H1 (cell line): ENCODE measurements around the gene KCNQ1. TPM values are rescaled to one million over a fixed set of nuclear protein-coding genes. Genes with fewer than 3 reads are reported as not detected.

ENCODE experiments used
- CTCF ChIA-PET: fragments of 300-600 bp; sonication (Branson Sonifier 250); formaldehyde crosslinking; loops from one replicate; lab custom pipeline; 2021; ENCODE audit not compliant: partially characterized antibody; lab: Charles Lee
- POLR2A ChIA-PET: fragments of 300-600 bp; sonication (Branson Sonifier 250); formaldehyde crosslinking; loops from one replicate; lab custom pipeline; 2021; ENCODE audit warnings: inconsistent platforms; ENCODE audit not compliant: partially characterized antibody; lab: Charles Lee
- DNase-seq, 2 experiments: peaks; one replicate each; pipeline versions ENCODE4 v3.0.0 to v3.0.0-alpha.2; 2010 to 2022; ENCODE audit warnings: low spot score in 2 of 2, low read depth in 1 of 2, mixed read lengths in 1 of 2
- FAIRE-seq: peaks from 2 replicates; lab custom pipeline; 2011; peaks lifted over from hg19 to GRCh38; lab: Jason Lieb, UNC
- H2AFZ ChIP-seq: 2 replicates; pipeline ENCODE4 v1.8.1; 2012; ENCODE audit warnings: low read length, inconsistent platforms
- H2AK5ac ChIP-seq: 2 replicates; pipeline ENCODE4 v1.6.1; 2013; ENCODE audit warnings: low read depth, low read length
- H2BK120ac ChIP-seq: replicated peaks from 2 replicates; pipeline ENCODE3; 2013; ENCODE audit warnings: low read depth, low read length, inconsistent platforms
- H2BK12ac ChIP-seq: 2 replicates; pipeline ENCODE4 v1.6.1; 2013; ENCODE audit warnings: low read depth, low read length
- H2BK15ac ChIP-seq: 2 replicates; pipeline ENCODE4 v1.6.1; 2013; ENCODE audit warnings: low read length
- H2BK20ac ChIP-seq: 2 replicates; pipeline ENCODE4 v1.6.1; 2013; ENCODE audit warnings: low read length
- H2BK5ac ChIP-seq: 2 replicates; pipeline ENCODE4 v1.6.1; 2013; ENCODE audit warnings: low read depth, low read length
- H3K14ac ChIP-seq: 2 replicates; pipeline ENCODE4 v1.6.1; 2013; ENCODE audit warnings: inconsistent platforms; ENCODE audit not compliant: insufficient read length
- H3K18ac ChIP-seq: 2 replicates; pipeline ENCODE4 v1.6.1; 2013; ENCODE audit warnings: low read length; ENCODE audit errors: extremely low read depth
- H3K23ac ChIP-seq: 2 replicates; pipeline ENCODE4 v1.6.1; 2013; ENCODE audit warnings: inconsistent platforms; ENCODE audit not compliant: insufficient read length
- H3K23me2 ChIP-seq: 2 replicates; pipeline ENCODE4 v1.6.1; 2013; ENCODE audit warnings: low read depth, low read length
- H3K27ac ChIP-seq: 2 replicates; pipeline ENCODE4 v1.6.1; 2011; ENCODE audit warnings: low read depth, low read length, inconsistent platforms
- H3K27me3 ChIP-seq, 4 experiments: replicated peaks in 1 of 4; 1 replicate in 1 of 4; 2 replicates in 3 of 4; pipeline versions ENCODE4 v1.6.1 to v1.8.1; 2011 to 2013; ENCODE audit warnings: low read length in 3 of 4, mild to moderate bottlenecking in 3 of 4, inconsistent platforms in 2 of 4, mixed read lengths in 2 of 4, moderate library complexity in 1 of 4; ENCODE audit not compliant: control insufficient read depth in 3 of 4, insufficient read depth in 3 of 4; ENCODE audit errors: extremely low read depth in 1 of 4
- H3K36me3 ChIP-seq, 4 experiments: 2 replicates each; pipeline versions ENCODE4 v1.6.1 to v1.8.1; 2011 to 2013; ENCODE audit warnings: mild to moderate bottlenecking in 4 of 4, low read length in 3 of 4, moderate library complexity in 2 of 4, control low read depth in 1 of 4, inconsistent platforms in 1 of 4; ENCODE audit not compliant: insufficient read depth in 4 of 4, control insufficient read depth in 2 of 4
- H3K4ac ChIP-seq: replicated peaks from 2 replicates; pipeline ENCODE3; 2013; ENCODE audit warnings: low read length, low read depth, mixed read lengths, inconsistent platforms; ENCODE audit not compliant: insufficient read length
- H3K4me1 ChIP-seq, 4 experiments: replicated peaks in 1 of 4; 1 replicate in 1 of 4; 2 replicates in 3 of 4; pipeline versions ENCODE4 v1.6.1 to v1.8.1; 2011 to 2013; ENCODE audit warnings: low read length in 3 of 4, inconsistent platforms in 2 of 4, mixed read lengths in 1 of 4; ENCODE audit not compliant: insufficient read depth in 4 of 4, control insufficient read depth in 3 of 4
- H3K4me2 ChIP-seq, 2 experiments: 2 replicates each; pipeline versions ENCODE4 v1.6.1 to v1.8.1; 2011 to 2013; ENCODE audit warnings: low read depth in 2 of 2, low read length in 2 of 2, control low read depth in 1 of 2, inconsistent platforms in 1 of 2, mild to moderate bottlenecking in 1 of 2; ENCODE audit not compliant: insufficient read depth in 1 of 2
- H3K4me3 ChIP-seq, 4 experiments: fragments of 200-600, 300-600 bp in 1 of 4; sonication (generic), shearing (Covaris generic), sonication (Bioruptor Twin) in 1 of 4; 2 replicates each; pipeline versions ENCODE4 v1.5.1 to v1.8.1; 2011 to 2016; ENCODE audit warnings: low read length in 4 of 4, low read depth in 3 of 4, control low read depth in 2 of 4, inconsistent platforms in 2 of 4, mild to moderate bottlenecking in 2 of 4, mixed read lengths in 1 of 4, moderate library complexity in 1 of 4; ENCODE audit not compliant: insufficient read depth in 2 of 4; ENCODE audit errors: extremely low read depth in 1 of 4
- H3K56ac ChIP-seq: replicated peaks from 2 replicates; pipeline ENCODE3; 2013; ENCODE audit warnings: low read depth, mild to moderate bottlenecking, mixed read lengths, low read length, inconsistent platforms; ENCODE audit not compliant: insufficient read length
- H3K79me1 ChIP-seq: 2 replicates; pipeline ENCODE4 v1.6.1; 2013; ENCODE audit warnings: low read depth, low read length, control low read depth
- H3K79me2 ChIP-seq, 2 experiments: 2 replicates each; pipeline versions ENCODE4 v1.6.1 to v1.8.1; 2012 to 2013; ENCODE audit warnings: low read length in 2 of 2, mild to moderate bottlenecking in 2 of 2, inconsistent platforms in 1 of 2; ENCODE audit not compliant: insufficient read depth in 2 of 2, control insufficient read depth in 1 of 2
- H3K9ac ChIP-seq, 4 experiments: replicated peaks in 1 of 4; 1 replicate in 1 of 4; 2 replicates in 3 of 4; pipeline versions ENCODE4 v1.6.1 to v1.8.1; 2011 to 2013; ENCODE audit warnings: low read depth in 3 of 4, low read length in 3 of 4, control low read depth in 2 of 4, mild to moderate bottlenecking in 2 of 4, moderate library complexity in 2 of 4, inconsistent platforms in 1 of 4; ENCODE audit errors: extremely low read depth in 1 of 4
- H3K9me3 ChIP-seq, 2 experiments: 2 replicates each; pipeline versions ENCODE4 v1.6.1 to v1.8.1; 2012 to 2013; ENCODE audit warnings: mild to moderate bottlenecking in 2 of 2, moderate library complexity in 2 of 2, control low read depth in 1 of 2, inconsistent platforms in 1 of 2, low read depth in 1 of 2, low read length in 1 of 2, mixed read lengths in 1 of 2; ENCODE audit not compliant: insufficient read depth in 2 of 2
- H4K20me1 ChIP-seq, 2 experiments: replicated peaks in 1 of 2; 2 replicates each; pipeline versions ENCODE3 to v1.8.1; 2011 to 2013; ENCODE audit warnings: inconsistent platforms in 2 of 2, low read length in 2 of 2, mild to moderate bottlenecking in 1 of 2; ENCODE audit not compliant: insufficient read depth in 2 of 2, control insufficient read depth in 1 of 2
- H4K5ac ChIP-seq: 2 replicates; pipeline ENCODE4 v1.6.1; 2013; ENCODE audit warnings: low read length, low read depth, mixed read lengths, inconsistent platforms; ENCODE audit not compliant: insufficient read length
- H4K8ac ChIP-seq: 2 replicates; pipeline ENCODE4 v1.8.0; 2013; ENCODE audit warnings: mild to moderate bottlenecking, moderate library complexity, low read length, inconsistent platforms; ENCODE audit not compliant: insufficient read depth; ENCODE audit errors: extremely low read depth
- H4K91ac ChIP-seq: replicated peaks from 2 replicates; pipeline ENCODE3; 2013; ENCODE audit warnings: low read length, mixed read lengths, inconsistent platforms; ENCODE audit not compliant: insufficient read length
- ASH2L ChIP-seq: fragments of 200-600, 300-600 bp; sonication (generic); IDR thresholded peaks from one replicate; pipeline ENCODE4 v1.7.1; 2017; ENCODE audit warnings: low read length
- BRCA1 ChIP-seq: IDR thresholded peaks from 2 replicates; pipeline ENCODE4 v1.6.1; 2012; ENCODE audit warnings: low read depth, low read length, improper control_type of control experiment
- CTCF ChIP-seq, 3 experiments: IDR thresholded peaks; 1 replicate in 2 of 3; 2 replicates in 1 of 3; pipeline versions ENCODE4 v1.5.1 to v1.6.1; 2011; ENCODE audit warnings: low read length in 3 of 3, mild to moderate bottlenecking in 3 of 3, inconsistent platforms in 2 of 3, low read depth in 1 of 3, moderate library complexity in 1 of 3; ENCODE audit not compliant: insufficient read depth in 1 of 3; ENCODE audit errors: control extremely low read depth in 1 of 3
- HDAC2 ChIP-seq, 2 experiments: fragments of 300-600 bp in 1 of 2; sonication (generic) in 1 of 2; IDR thresholded peaks; 2 replicates each; pipeline ENCODE4 v1.6.1; 2011 to 2012; ENCODE audit warnings: low read depth in 2 of 2, low read length in 2 of 2, mild to moderate bottlenecking in 2 of 2, moderate library complexity in 2 of 2, borderline replicate concordance in 1 of 2, inconsistent platforms in 1 of 2
- HDAC6 ChIP-seq: IDR thresholded peaks from one replicate; pipeline ENCODE4 v1.7.1; 2012; ENCODE audit warnings: low read depth, mild to moderate bottlenecking, inconsistent platforms, low read length, moderate library complexity
- POLR2A ChIP-seq, 2 experiments: IDR thresholded peaks; 1 replicate in 1 of 2; 2 replicates in 1 of 2; pipeline ENCODE4 v1.6.1; 2011; ENCODE audit warnings: low read depth in 2 of 2, low read length in 2 of 2, mild to moderate bottlenecking in 2 of 2; ENCODE audit errors: control extremely low read depth in 1 of 2
- WGBS, 2 experiments: shearing (Covaris generic) in 1 of 2; methylation state at CpG; one replicate each; pipeline versions ENCODE4 v1.1.6 to v1.1.7; 2013 to 2015; ENCODE audit warnings: low lambda C conversion rate in 2 of 2, mixed read lengths in 2 of 2, inconsistent platforms in 1 of 2, low coverage in 1 of 2, missing lambda C conversion rate in 1 of 2; ENCODE audit not compliant: insufficient replicate concordance in 2 of 2, insufficient coverage in 1 of 2, insufficient read length in 1 of 2; ENCODE audit errors: extremely low coverage in 1 of 2, missing lambda C conversion rate in 1 of 2; 5-methylcytosine and 5-hydroxymethylcytosine counted together
- polyA plus RNA-seq, 7 experiments: library from polyadenylated mRNA; depleted of rRNA in 3 of 7; stranded (reverse) in 5 of 7; unstranded in 2 of 7; fragments of >200 nt in 5 of 7; fragments of 200-250 nt in 2 of 7; gene quantifications; 1 replicate in 5 of 7; 2 replicates in 1 of 7; 4 replicates in 1 of 7; pipeline versions ENCODE4 v1.2.1 to v1.2.3, GENCODE V29; 2011 to 2013; ENCODE audit warnings: missing spikeins in 2 of 7, mixed read lengths in 2 of 7
- total RNA-seq: library from RNA; stranded (reverse); fragmentation: NEBNext Ultra II Directional; extraction: Animal tissue kit (Norgen Biotek cat#: 25700); gene quantifications from 2 replicates; pipeline ENCODE4 v1.2.1, GENCODE V29; 2021

Gene KCNQ1
- total and polyA plus RNA-seq, 2 of the 8 experiments (the other 6 are each of a cell fraction or from before 2014, with no cell fraction given), result 1.9 to 2.0 TPM

GRCh38 chr11:2395211-2395730 lies 49.5 kb upstream of the KCNQ1 start:
- ChIA-PET CTCF (interaction anchor here (1.5 kb wide), 1 partner anchor 90 kb away, joined by 5 read pairs; no protein-coding TSS in a partner anchor), POLR2A (no interaction called here)
- Histone ChIP-seq H3K9ac (no peak overlapping the region), H4K91ac (no peak overlapping the region), H3K14ac (no peak overlapping the region), H3K36me3 (peaks cover 0 to 21% (median under 1%) of the 10 kb centered on the region in 4 experiments; a peak in 4 of 8 replicates), H2BK12ac (no peak overlapping the region), H3K4me1 (peaks cover 0 to 13% (median 4%) of the 10 kb centered on the region in 4 experiments; a peak in 4 of 7 replicates), H2BK20ac (no peak overlapping the region), H2AK5ac (no peak overlapping the region), H3K9me3 (no peaks in the 10 kb centered on the region), H3K4me2 (no peak overlapping the region), H4K8ac (no peak overlapping the region; the same call in 1 of the 2 replicates), H3K4me3 (no peak overlapping the region), H4K5ac (no peak overlapping the region), H3K23me2 (peaks cover 5% of the 10 kb centered on the region), H3K23ac (no peak overlapping the region), H2BK120ac (no peak overlapping the region), H3K56ac (no peak overlapping the region), H2BK15ac (no peak overlapping the region), H3K79me2 (peaks cover 0 to 1% of the 10 kb centered on the region in 2 experiments; a peak in 2 of 4 replicates), H3K27me3 (no peaks in the 10 kb centered on the region), H3K79me1 (peaks cover 10% of the 10 kb centered on the region), H2BK5ac (no peak overlapping the region), H4K20me1 (peaks cover 12 to 25% of the 10 kb centered on the region in 2 experiments), H3K4ac (no peak overlapping the region), H3K27ac (no peak overlapping the region), H2AFZ (no peak overlapping the region), H3K18ac (no peak overlapping the region)
- DNase-seq (no peak), FAIRE-seq (no peak)
- TF ChIP-seq ASH2L, result no peak
- TF ChIP-seq BRCA1, result no peak
- TF ChIP-seq CTCF (IDR thresholded peaks at IDR 0.05; ENCODE audit: control extremely low read depth in 1 of 3, insufficient read depth in 1 of 3, low read depth in 1 of 3, low read length in 3 of 3), result no peak
- TF ChIP-seq HDAC6, result no peak
- no peak for TF ChIP-seq POLR2A (IDR thresholded peaks at IDR 0.05; ENCODE audit: control extremely low read depth in 1 of 2, low read depth in 2 of 2, low read length in 2 of 2)
- TF ChIP-seq HDAC2 (IDR thresholded peaks at IDR 0.05; ENCODE audit: borderline replicate concordance in 1 of 2, low read depth in 2 of 2, low read length in 2 of 2), result no peak
- 100% methylated on average over 7 of the region's 26 CpGs; no CpG with 5 or more reads in 1 of the 2 experiments for WGBS, 2 experiments
